Smooth muscle cell (in vitro differentiated cells): ENCODE results near the gene PNPLA2. TPM values are rescaled to one million over a fixed set of nuclear protein-coding genes. Genes with fewer than 3 reads are reported as not detected.

Source experiments
- DNase-seq: peaks from one replicate; lab custom pipeline; 2025; ENCODE audit not compliant: unreplicated experiment; lab: John Stamatoyannopoulos, UW
- H2AFZ ChIP-seq: fragments of 200-600 bp; sonication (generic); 2 replicates; pipeline ENCODE4 v1.6.0; 2016; ENCODE audit warnings: antibody characterized with exemption, low read depth, mild to moderate bottlenecking
- H3F3A ChIP-seq: fragments of 200-600 bp; sonication (generic); 2 replicates; pipeline ENCODE4 v1.6.0; 2017; ENCODE audit warnings: antibody characterized with exemption, low read depth
- H3K27ac ChIP-seq: fragments of 200-600 bp; sonication (generic); 2 replicates; pipeline ENCODE4 v1.5.1; 2016; ENCODE audit warnings: low read depth, mild to moderate bottlenecking
- H3K27me3 ChIP-seq: fragments of 200-600 bp; sonication (generic); 2 replicates; pipeline ENCODE4 v1.6.1; 2016; ENCODE audit warnings: low read depth, mild to moderate bottlenecking
- H3K36me3 ChIP-seq: fragments of 200-600 bp; sonication (generic); 2 replicates; pipeline ENCODE4 v1.5.1; 2016; ENCODE audit warnings: low read depth
- H3K4me1 ChIP-seq: fragments of 200-600 bp; sonication (generic); 2 replicates; pipeline ENCODE4 v1.5.1; 2016; ENCODE audit warnings: low read depth
- H3K4me2 ChIP-seq: fragments of 200-600 bp; sonication (generic); 2 replicates; pipeline ENCODE4 v1.6.0; 2016; ENCODE audit warnings: mild to moderate bottlenecking
- H3K4me3 ChIP-seq: fragments of 200-600 bp; sonication (generic); 2 replicates; pipeline ENCODE4 v1.5.1; 2016; ENCODE audit warnings: mild to moderate bottlenecking
- H3K79me2 ChIP-seq: fragments of 200-600 bp; sonication (generic); 2 replicates; pipeline ENCODE4 v1.6.0; 2016; ENCODE audit warnings: low read depth, mild to moderate bottlenecking
- H3K9ac ChIP-seq: fragments of 200-600 bp; sonication (generic); 2 replicates; pipeline ENCODE4 v1.6.0; 2016; ENCODE audit warnings: low read depth
- H3K9me3 ChIP-seq: fragments of 200-600 bp; sonication (generic); replicated peaks from 2 replicates; pipeline ENCODE4 v1.5.1; 2016; ENCODE audit warnings: low read depth
- H4K20me1 ChIP-seq: fragments of 200-600 bp; sonication (generic); 2 replicates; pipeline ENCODE4 v1.6.0; 2016; ENCODE audit warnings: low read depth
- WGBS: methylation state at CpG from one replicate; pipeline ENCODE4 v1.1.7; 2016; ENCODE audit warnings: low lambda C conversion rate; 5-methylcytosine and 5-hydroxymethylcytosine counted together
- polyA plus RNA-seq: library from polyadenylated mRNA; unstranded; fragments of >200 nt; fragmentation: Nextera tagmentation; extraction: Ambion mirVana; gene quantifications from 2 replicates; pipeline ENCODE4 v1.2.1, GENCODE V29; 2016
- total RNA-seq: library from RNA; depleted of rRNA; stranded (reverse); fragments of >200 nt; gene quantifications from 2 replicates; pipeline ENCODE4 v1.2.3, GENCODE V29; 2014
- TF ChIP-seq, protein P1 (sequence below): fragments of 200-600 bp; sonication (generic); IDR thresholded peaks from 2 replicates; pipeline ENCODE4 v1.5.1; 2017; ENCODE audit warnings: borderline replicate concordance, mild to moderate bottlenecking, antibody characterized with exemption; ENCODE audit not compliant: insufficient read depth, poor library complexity, severe bottlenecking

Gene PNPLA2
- total and polyA plus RNA-seq, 2 experiments from 2014 or later = 12.4 to 26.4 TPM

DNA sequence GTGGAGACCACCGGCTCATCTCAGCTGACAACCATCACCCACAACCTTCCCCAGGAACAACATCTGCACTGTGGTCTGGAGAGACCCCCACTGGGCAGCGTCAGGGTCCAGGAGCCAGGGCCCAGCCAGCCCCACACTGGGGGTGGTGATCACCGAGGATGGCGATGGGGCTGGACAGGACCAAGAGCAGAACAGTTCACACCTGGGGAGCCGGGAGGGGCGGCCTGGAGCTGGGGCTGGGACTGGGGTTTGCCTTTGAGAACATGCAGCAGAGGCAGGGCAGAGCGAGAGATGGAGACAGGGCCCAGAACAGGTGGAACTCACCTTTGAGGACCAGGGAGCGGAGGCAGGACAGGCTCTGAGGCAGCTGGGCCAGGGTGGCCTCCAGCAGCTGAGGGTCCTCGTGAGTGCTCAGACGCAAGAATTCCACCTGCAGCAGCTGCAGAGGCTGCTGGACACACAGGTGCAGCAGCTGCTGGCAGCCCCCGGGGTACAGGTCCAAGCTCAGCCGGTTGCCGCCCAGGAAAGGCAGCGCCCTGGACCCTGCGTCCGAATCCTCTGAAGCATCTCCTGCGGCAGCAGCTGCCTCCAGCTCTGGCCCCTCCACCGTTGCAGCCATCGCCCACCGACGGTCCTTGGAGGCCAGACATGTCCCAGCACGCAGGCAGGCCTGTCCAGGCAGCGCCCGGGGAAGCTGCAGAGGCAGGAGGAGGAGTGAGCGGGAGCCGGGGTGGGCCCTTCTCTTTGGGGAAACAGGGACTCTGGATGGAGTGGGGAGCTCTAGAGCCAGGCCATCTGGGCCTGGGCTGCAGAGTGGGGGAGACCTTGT lies 14.7 kb upstream of the PNPLA2 start:
- no peak for DNase-seq
- Histone ChIP-seq H3K9ac (no peak overlapping the region), H4K20me1 (no peaks in the 10 kb centered on the region), H3K79me2 (peaks cover 16% of the 10 kb centered on the region), H3K27me3 (no peaks in the 10 kb centered on the region), H3K9me3 (no peaks in the 10 kb centered on the region), H2AFZ (no peak overlapping the region), H3K4me3 (peak overlapping the region; percentile 76), H3K4me1 (peaks cover 16% of the 10 kb centered on the region), H3K4me2 (peak overlapping the region; percentile 98), H3F3A (no peaks in the 10 kb centered on the region), H3K27ac (no peak overlapping the region), H3K36me3 (no peaks in the 10 kb centered on the region)
- WGBS = 77% methylated on average over 26 of the region's 26 CpGs
- TF ChIP-seq, protein P1, sequence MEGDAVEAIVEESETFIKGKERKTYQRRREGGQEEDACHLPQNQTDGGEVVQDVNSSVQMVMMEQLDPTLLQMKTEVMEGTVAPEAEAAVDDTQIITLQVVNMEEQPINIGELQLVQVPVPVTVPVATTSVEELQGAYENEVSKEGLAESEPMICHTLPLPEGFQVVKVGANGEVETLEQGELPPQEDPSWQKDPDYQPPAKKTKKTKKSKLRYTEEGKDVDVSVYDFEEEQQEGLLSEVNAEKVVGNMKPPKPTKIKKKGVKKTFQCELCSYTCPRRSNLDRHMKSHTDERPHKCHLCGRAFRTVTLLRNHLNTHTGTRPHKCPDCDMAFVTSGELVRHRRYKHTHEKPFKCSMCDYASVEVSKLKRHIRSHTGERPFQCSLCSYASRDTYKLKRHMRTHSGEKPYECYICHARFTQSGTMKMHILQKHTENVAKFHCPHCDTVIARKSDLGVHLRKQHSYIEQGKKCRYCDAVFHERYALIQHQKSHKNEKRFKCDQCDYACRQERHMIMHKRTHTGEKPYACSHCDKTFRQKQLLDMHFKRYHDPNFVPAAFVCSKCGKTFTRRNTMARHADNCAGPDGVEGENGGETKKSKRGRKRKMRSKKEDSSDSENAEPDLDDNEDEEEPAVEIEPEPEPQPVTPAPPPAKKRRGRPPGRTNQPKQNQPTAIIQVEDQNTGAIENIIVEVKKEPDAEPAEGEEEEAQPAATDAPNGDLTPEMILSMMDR = no peak

DNA sequence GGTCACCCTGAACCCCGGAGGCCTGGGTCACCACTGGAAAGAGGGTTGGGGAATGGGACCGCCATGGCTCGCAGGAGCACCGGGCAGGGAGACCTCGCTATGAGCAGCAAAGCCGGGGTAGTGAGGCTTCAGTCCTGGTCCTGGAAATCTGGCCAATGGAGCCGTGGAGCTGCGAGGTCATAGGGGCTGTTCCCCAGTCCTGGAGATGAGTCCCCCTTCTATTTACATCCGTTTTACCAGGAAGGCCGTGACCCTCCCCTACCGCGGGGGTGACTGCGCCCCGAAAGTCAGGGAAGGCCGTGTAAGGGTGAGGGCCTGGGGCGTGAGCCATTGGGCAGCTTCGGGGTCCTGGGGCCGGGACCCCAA lies 14.1 kb upstream of the PNPLA2 start:
- Histone ChIP-seq H4K20me1 (no peaks in the 10 kb centered on the region), H3K27me3 (no peaks in the 10 kb centered on the region), H3K4me2 (peak overlapping the region; percentile 98), H3K9me3 (no peaks in the 10 kb centered on the region), H3K9ac (no peak overlapping the region), H3K27ac (no peak overlapping the region), H3K4me3 (peak overlapping the region; percentile 76), H3K4me1 (peaks cover 16% of the 10 kb centered on the region), H3K79me2 (peaks cover 16% of the 10 kb centered on the region), H2AFZ (no peak overlapping the region), H3K36me3 (no peaks in the 10 kb centered on the region), H3F3A (no peaks in the 10 kb centered on the region)
- TF ChIP-seq, protein P1 = no peak
- no peak for DNase-seq
- WGBS = 44% methylated on average over 16 of the region's 18 CpGs

DNA sequence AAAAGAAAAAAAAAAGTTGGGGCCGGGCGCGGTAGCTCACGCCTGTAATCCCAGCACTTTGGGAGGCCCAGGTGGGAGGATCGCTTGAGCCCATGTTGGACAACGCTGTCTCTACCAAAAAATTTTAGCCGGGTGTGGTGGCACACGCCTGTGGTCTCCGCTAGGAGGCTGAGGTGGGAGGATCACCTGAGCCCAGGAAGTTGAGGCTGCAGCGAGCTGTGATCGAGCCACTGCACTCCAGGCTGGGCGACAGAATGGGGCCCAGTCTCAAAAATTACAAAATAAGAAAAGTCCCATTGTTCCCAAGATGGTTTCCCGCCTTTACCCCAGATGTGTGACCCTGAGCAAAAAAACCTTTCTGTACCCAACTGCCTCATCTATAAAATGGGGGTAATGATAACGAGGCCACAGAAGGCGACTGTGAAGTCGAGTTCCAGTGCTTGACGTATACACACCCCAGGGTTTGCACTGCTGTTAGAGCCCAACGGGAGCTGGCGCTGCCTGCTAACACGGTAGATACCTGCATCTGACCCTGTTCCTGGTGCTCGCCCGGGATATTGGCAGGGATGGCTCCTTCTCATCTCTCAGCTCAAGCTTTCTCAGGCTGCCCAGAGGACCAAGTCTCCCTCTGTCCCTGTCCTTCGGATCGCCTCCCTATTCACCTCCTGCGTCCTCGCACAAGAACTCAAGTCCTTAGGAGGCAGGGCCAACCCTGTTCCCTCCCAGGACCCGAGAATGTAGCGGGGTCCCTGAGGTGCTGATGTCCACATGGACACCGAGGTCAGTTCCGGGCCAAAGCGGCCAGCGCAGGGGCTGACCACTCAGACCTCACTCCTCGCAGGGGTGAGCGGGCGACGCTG lies 10.1 kb upstream of the PNPLA2 start:
- peak overlapping the region; percentile 98 for H3K27ac ChIP-seq
- H3K4me1 ChIP-seq = peaks cover 25% of the 10 kb centered on the region
- H3K36me3 ChIP-seq = no peaks in the 10 kb centered on the region
- H2AFZ ChIP-seq = peak overlapping the region; percentile 36
- TF ChIP-seq, protein P1 = no peak
- H4K20me1 ChIP-seq = peaks cover 35% of the 10 kb centered on the region
- DNase-seq = no peak
- no peaks in the 10 kb centered on the region for H3K9me3 ChIP-seq
- H3F3A ChIP-seq = peaks cover 11% of the 10 kb centered on the region
- H3K4me3 ChIP-seq = peak overlapping the region; percentile 95
- WGBS = 35% methylated on average over 36 of the region's 36 CpGs
- peak overlapping the region; percentile 98 for H3K9ac ChIP-seq
- peak overlapping the region; percentile 99 for H3K4me2 ChIP-seq
- H3K27me3 ChIP-seq = no peaks in the 10 kb centered on the region
- H3K79me2 ChIP-seq = peaks cover 38% of the 10 kb centered on the region
